Stimulated activated CD4-positive, alpha-beta T cell treated with anti-CD3 and anti-CD28 coated beads, Interleukin-1b, Interleukin-23, amount 100 ng/mL, for 1 hour (primary cell): Measurements from ENCODE around the gene SDK1.

ENCODE experiments used
- DNase-seq, 2 donors: peaks; one replicate each; pipeline ENCODE4 v3.0.0-alpha.2; 2020; ENCODE audit warnings: low read depth in 2 of 2

Gene SDK1

GRCh38 chr7:3338161-3338560, 37.1 kb downstream of the SDK1 start:
- DNase-seq: no peak

- no peak for DNase-seq
Measured at GRCh38 chr7:3345699-3346481, 44.8 kb downstream of the SDK1 start.

- no peak for DNase-seq
Measured at GRCh38 chr7:3349126-3349525, 48.1 kb downstream of the SDK1 start.

- DNase-seq: no peak
Measured at GRCh38 chr7:3356173-3356572, 55.1 kb downstream of the SDK1 start.

GRCh38 chr7:3358991-3359390, 57.9 kb downstream of the SDK1 start:
- DNase-seq: no peak

- DNase-seq: no peak
Measured at GRCh38 chr7:3367261-3367660, 66.2 kb downstream of the SDK1 start.

GRCh38 chr7:3370068-3370830, 69.2 kb downstream of the SDK1 start:
- no peak for DNase-seq

GRCh38 chr7:3370921-3371320, 69.9 kb downstream of the SDK1 start:
- no peak for DNase-seq

GRCh38 chr7:3371601-3372000, 70.5 kb downstream of the SDK1 start:
- DNase-seq: no peak

- DNase-seq: no peak
Measured at GRCh38 chr7:3374239-3374638, 73.2 kb downstream of the SDK1 start.

GRCh38 chr7:3378390-3379150, 77.5 kb downstream of the SDK1 start:
- no peak for DNase-seq

- DNase-seq: no peak
Measured at GRCh38 chr7:3380034-3380433, 79.0 kb downstream of the SDK1 start.

- no peak for DNase-seq
Measured at GRCh38 chr7:3380886-3381685, 80.0 kb downstream of the SDK1 start.

- DNase-seq: no peak
Measured at GRCh38 chr7:3386423-3387190, 85.6 kb downstream of the SDK1 start.

- no peak for DNase-seq
Measured at GRCh38 chr7:3393862-3394261, 92.8 kb downstream of the SDK1 start.

- no peak for DNase-seq
Measured at GRCh38 chr7:3397324-3397723, 96.3 kb downstream of the SDK1 start.

- no peak for DNase-seq
Measured at GRCh38 chr7:3399858-3400257, 98.8 kb downstream of the SDK1 start.

GRCh38 chr7:3404501-3404900, 103.4 kb downstream of the SDK1 start:
- DNase-seq: no peak

- no peak for DNase-seq
Measured at GRCh38 chr7:3408814-3409595, 108.0 kb downstream of the SDK1 start.

- DNase-seq: no peak
Measured at GRCh38 chr7:3412871-3413270, 111.8 kb downstream of the SDK1 start.
